Stimulated activated effector memory CD8-positive, alpha-beta T cell treated with anti-CD3 and anti-CD28 coated beads, Interleukin-12 subunit alpha, Interleukin-12 subunit beta, amount 100 ng/mL, for 72 hours (primary cell): ENCODE measurements around the gene EDN2.
A peak's percentile ranks its signal among the peaks of the same experiment; 100 is the strongest.

ENCODE experiments used
- ATAC-seq: fragments of 150-1000 bp; cut with Tn5 transposase; 2 replicates; pipeline ENCODE4 v1.10.0; 2021
- DNase-seq, 2 donors: peaks; one replicate each; pipeline ENCODE4 v3.0.0; 2021 to 2022; ENCODE audit warnings: low spot score in 2 of 2
- H3K27ac Mint-ChIP-seq: one replicate; pipeline ENCODE4 v1.8.0; 2022; ENCODE audit warnings: mild to moderate bottlenecking, mixed read lengths
- H3K36me3 Mint-ChIP-seq: one replicate; pipeline ENCODE4 v1.8.0; 2022; ENCODE audit warnings: mild to moderate bottlenecking, mixed read lengths
- H3K4me1 Mint-ChIP-seq: one replicate; pipeline ENCODE4 v1.8.0; 2022; ENCODE audit warnings: mixed read lengths
- H3K4me3 Mint-ChIP-seq: one replicate; pipeline ENCODE4 v1.8.0; 2022; ENCODE audit warnings: mild to moderate bottlenecking, mixed read lengths
- H3K9me3 Mint-ChIP-seq: one replicate; pipeline ENCODE4 v1.8.0; 2022; ENCODE audit warnings: mixed read lengths

Gene EDN2

DNA sequence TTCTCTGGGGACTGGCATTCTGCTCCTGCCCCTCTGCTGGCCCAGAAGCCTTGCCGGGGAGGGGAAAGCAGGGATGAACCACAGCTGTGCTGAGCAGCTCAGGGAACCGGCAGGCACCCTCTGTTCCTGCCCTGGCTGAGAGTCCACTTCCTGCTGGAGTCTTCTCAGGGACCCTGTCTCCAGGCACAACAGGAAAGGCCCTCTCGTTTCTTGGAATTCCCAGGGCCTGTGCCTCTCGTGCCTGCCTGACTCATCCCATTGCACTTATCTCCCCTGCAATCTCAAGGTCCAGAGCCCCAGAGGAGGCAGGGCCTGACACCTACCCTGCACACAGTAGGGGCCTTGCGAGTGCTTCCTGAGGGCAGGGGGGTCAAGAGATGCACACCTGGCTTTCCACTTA is 1.1 kb upstream of the EDN2 start:
- Mint-ChIP-seq H3K4me3 (no peak overlapping the region), H3K36me3 (no peaks in the 10 kb centered on the region), H3K4me1 (peaks cover 24% of the 10 kb centered on the region), H3K27ac (no peak overlapping the region), H3K9me3 (no peaks in the 10 kb centered on the region)
- no peak for DNase-seq
- no peak for ATAC-seq

DNA sequence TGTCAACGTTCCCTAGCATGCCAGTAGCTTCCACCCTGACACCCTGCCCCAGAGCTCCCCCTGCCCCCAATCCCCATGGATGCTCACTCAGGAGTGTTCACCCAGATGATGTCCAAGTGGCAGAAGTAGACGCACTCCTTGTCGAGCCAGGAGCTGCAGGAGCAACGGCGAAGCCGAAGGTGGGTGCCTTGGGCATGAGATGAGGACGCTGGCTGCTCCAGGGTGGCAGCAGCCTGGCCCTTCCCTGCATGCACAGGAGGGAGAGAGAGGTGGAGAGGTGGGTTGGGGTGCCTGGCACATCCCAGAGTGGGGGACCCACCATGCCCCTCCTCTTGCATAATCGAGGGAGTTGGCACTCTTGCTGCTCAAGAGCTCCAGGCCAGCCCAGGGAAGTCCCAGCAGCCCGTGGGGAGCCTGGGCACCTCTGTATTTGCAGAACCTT is 502 bp downstream of the EDN2 start:
- DNase-seq (no peak), ATAC-seq (no peak)
- Mint-ChIP-seq H3K4me3 (no peak overlapping the region), H3K36me3 (no peaks in the 10 kb centered on the region), H3K4me1 (peaks cover 24% of the 10 kb centered on the region), H3K9me3 (no peaks in the 10 kb centered on the region), H3K27ac (no peak overlapping the region)

DNA sequence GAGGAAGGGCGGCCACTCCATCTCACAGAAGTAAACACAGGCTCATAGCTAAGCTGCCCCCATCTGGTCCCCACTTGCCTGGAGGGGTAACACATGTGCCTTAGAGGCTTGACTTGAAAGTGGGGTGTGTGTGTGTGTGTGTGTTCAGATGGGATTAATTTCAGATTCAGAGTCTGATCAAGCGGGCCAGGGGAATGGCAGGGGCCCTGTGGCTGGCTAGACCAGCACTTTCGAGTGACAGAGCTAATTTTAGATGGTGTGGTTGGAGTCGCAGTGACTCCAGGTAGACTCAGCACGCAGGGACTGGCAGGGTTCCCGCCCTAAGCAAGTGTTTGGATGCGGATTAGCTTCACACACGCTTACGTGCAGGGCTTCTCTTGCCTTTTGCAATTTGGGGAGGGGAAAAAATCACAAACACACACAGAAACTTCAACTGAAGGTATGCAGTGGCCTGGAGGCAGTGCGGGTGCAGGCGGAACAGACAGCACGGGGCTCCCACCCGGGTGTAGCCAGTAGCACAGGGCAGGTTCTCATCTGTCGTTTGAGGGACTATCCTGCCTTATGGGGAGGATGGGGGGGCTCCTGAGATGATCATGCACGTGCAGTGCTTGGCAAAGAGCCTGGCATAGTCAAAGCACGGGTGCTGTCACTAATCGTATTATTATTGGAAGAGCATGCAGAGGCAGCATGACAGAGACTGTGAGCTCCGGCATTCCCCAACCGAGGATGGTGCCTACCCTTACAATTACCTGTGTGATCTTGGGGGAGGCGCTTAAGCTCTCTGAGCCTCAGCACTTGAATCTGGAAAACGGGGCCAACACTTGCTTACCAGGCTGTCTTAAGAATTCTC is 1.3 kb downstream of the EDN2 start:
- H3K27ac Mint-ChIP-seq = peak overlapping the region; percentile 3
- DNase-seq (no peak), ATAC-seq (no peak)
- H3K9me3 Mint-ChIP-seq = no peaks in the 10 kb centered on the region
- no peaks in the 10 kb centered on the region for H3K36me3 Mint-ChIP-seq
- H3K4me3 Mint-ChIP-seq = no peak overlapping the region
- peaks cover 24% of the 10 kb centered on the region for H3K4me1 Mint-ChIP-seq

DNA sequence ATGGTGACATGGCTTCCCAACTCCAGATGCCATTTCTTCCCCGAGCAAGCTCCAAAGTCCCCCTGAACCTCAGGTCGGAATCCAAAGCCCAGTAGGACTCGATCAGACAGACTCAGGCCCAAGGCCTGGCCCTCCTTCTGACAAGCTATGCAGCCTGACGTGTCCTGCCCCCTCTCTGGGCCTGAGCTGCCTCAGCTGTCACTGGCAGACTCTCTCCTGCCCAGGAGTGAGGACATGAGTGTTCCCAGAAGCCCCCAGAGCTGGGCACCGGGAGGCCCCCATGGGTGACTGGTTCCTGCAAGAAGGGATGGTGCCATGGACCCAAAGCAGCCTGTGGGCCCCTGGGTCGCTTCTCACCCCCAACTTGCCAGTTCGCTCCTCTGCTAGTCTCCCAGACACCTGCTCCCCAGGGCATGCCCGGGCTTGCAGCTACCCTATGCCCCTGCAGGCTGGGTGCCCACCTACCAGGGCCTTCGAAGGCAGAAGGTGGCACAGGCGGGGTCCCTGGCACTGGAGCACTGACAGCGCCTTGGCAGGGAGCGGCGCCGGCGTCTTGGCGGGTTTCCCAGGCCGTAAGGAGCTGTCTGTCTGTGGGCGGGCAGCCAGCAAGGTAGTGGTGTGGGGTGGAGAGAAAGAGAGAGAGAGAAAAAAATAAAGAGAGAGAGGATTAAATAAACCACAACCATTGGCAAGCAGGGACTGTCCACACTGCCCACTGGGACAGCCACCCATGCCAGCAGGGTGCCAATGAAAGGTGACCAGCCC is 2.3 kb downstream of the EDN2 start:
- ATAC-seq (no peak), DNase-seq (no peak)
- H3K27ac Mint-ChIP-seq = peak overlapping the region; percentile 3
- H3K4me3 Mint-ChIP-seq = no peak overlapping the region
- peaks cover 20% of the 10 kb centered on the region for H3K4me1 Mint-ChIP-seq
- no peaks in the 10 kb centered on the region for H3K9me3 Mint-ChIP-seq
- H3K36me3 Mint-ChIP-seq = no peaks in the 10 kb centered on the region

DNA sequence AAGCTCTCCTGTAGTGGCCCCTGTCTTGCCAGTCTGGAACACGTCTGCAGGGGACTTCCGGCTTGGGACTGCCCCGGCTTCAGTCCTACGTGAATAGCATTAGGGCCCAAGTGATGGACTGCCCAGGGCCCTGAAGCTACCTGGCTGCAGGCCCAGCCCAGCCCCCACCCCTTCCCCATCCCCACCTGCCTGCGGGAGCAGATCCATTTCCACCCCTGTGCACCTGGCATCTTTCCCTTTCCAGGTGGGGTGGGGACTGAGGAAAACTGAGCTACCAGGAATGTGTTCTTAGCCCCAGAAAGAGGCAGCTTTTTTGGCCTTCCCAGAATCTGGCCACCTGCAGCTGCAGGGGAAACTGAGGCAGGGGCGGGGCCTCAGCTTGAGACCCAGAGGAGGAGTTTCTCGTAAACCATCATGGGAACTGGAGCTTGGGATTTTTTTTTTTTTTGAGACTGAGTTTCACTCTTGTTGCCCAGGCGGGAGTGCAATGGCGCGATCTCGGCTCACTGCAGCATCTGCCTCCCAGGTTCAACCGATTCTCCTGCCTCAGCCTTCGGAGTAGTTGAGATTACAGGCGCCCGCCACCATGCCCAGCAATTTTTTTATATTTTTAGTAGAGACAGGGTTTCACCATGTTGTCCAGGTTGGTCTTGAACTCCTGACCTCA is 3.2 kb downstream of the EDN2 start:
- H3K9me3 Mint-ChIP-seq = no peaks in the 10 kb centered on the region
- no peak overlapping the region for H3K27ac Mint-ChIP-seq
- DNase-seq = no peak
- H3K36me3 Mint-ChIP-seq = no peaks in the 10 kb centered on the region
- ATAC-seq = no peak
- H3K4me3 Mint-ChIP-seq = no peak overlapping the region
- H3K4me1 Mint-ChIP-seq = peaks cover 10% of the 10 kb centered on the region

DNA sequence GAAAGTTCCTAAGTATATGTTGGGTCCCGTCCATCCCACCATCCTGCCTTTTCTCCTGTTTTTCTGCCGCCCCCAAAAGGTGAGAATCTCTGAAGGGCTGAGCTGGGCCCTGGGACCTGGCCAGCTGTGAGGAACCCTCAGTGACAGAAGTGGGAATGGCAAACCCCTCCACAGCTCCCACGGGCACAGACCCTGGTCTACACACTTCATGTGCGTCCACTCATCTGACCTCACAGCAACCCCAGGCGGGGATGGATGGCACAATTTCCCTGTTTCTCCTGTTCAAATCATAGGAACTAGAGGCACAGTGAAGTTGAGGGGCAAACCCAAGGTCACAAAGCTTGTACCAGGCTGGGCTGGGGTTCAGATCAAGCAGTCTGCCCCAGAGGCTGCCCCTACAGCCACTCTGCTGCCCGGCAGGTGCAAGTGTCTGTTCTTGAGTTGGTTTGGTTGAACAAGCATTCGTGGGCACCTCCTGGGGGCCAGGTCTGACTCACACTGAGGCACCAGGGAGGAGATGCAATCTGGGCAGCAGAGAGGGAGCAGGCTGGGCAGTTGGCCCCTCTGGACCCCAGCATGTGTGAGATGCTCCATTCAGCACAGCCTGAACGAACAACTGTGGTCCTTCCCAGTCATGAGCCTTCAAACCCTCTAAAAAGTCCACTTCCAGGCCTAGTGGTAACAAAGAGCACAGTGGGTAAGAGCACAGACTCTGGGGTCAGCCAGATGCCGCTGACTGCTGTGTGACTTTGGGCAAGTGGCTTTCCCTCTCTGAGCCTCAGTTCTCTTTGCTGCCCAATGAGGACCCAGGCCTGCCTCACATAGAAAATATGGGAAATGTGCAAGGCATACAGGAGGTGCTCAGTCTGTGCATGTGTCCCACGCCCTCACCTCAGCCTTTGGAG is 4.0 kb downstream of the EDN2 start:
- DNase-seq (no peak), ATAC-seq (no peak)
- no peaks in the 10 kb centered on the region for H3K36me3 Mint-ChIP-seq
- H3K27ac Mint-ChIP-seq = no peak overlapping the region
- H3K4me1 Mint-ChIP-seq = peaks cover 5% of the 10 kb centered on the region
- no peaks in the 10 kb centered on the region for H3K9me3 Mint-ChIP-seq
- no peak overlapping the region for H3K4me3 Mint-ChIP-seq

DNA sequence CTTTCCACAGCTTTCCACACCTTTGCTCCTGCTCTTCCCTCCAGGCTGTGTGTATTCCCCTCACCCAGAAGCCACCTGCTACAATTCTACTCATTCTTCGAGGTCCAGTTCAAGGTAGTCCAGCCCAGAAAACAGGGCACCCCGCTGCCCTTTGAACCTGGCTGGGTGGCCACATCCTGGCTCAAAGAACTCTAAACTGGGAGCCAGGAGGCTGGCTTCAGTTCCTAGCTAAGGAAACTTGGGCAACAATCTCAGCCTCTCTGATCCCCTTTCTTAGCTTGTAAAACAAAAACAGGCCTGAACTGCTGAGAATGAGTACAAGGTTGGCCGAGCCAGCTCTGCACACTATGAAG is 4.7 kb downstream of the EDN2 start:
- no peak overlapping the region for H3K27ac Mint-ChIP-seq
- no peak for DNase-seq
- H3K9me3 Mint-ChIP-seq = no peaks in the 10 kb centered on the region
- H3K36me3 Mint-ChIP-seq = no peaks in the 10 kb centered on the region
- no peak overlapping the region for H3K4me3 Mint-ChIP-seq
- H3K4me1 Mint-ChIP-seq = peaks cover 5% of the 10 kb centered on the region
- no peak for ATAC-seq

DNA sequence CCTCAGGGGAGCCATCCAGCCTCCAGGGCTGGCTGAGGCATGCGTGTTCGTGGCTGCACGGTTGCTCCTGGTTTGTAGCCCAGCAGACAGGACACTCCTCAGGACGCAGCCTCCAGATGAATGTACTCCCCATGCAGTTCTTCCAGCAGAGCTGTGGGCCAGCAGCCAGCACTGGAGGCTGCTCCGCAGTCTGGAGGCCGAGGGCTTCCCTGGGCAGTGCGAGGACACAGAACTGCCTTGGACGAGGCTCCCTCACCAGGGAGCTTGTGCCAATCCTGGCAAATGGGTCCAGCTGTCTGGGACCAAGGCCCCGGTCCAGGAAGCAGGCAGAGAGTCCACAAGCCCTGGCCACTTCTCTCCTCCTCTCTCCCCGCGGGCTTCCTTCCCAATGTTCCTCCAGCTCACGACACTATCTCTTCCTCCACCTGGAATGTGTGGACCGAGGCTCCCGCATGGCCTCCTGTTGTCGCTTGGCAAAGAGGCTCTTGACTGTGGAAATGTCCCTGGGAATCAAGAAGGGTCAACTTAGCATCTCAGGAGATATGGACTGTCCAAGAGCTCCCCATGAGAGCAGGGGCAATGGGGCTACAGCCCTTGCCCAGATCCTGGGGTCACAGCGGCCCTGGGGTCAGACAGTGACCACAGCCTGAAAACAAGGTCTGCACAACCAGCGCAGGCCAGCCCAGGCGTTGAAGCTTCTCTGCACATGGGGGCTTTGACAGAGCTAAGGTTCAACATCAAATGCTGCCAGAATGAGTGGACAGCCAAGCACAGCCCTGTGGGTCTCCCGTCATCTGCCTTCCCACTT is 5.3 kb downstream of the EDN2 start:
- no peaks in the 10 kb centered on the region for H3K9me3 Mint-ChIP-seq
- DNase-seq (no peak), ATAC-seq (no peak)
- no peak overlapping the region for H3K4me3 Mint-ChIP-seq
- no peaks in the 10 kb centered on the region for H3K36me3 Mint-ChIP-seq
- no peak overlapping the region for H3K27ac Mint-ChIP-seq
- peaks cover 5% of the 10 kb centered on the region for H3K4me1 Mint-ChIP-seq

DNA sequence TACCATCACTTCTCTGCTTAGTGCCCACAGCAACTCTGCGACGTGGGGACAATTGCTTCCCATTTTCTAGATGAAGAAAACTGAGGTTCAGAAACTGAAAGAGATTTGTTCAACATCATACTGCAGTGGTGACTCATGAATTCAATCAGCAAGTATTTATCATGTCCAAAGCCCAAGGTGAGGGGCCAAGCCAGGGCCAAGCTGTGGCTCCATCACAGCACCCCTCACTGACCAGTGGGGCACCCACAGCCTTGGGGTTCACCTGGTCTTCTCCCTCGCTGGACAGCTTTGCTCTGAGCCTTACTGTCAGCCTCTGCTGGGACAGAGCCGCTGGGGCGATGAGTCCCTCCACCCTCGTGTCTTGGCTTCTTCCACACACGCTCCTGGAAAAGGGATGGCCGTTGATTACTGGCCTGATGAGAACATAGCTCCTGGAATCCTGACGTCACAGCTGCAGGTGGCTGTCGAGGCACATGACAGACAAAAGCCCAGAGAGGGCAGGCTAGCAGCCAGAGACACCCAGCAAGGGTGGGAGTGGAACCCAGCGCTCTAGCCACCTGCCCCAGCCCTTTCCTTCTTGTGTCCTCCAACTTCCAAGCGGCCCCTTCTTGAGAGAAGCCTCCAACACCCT is 6.2 kb downstream of the EDN2 start:
- no peaks in the 10 kb centered on the region for H3K9me3 Mint-ChIP-seq
- no peak overlapping the region for H3K27ac Mint-ChIP-seq
- H3K4me1 Mint-ChIP-seq = peaks cover 5% of the 10 kb centered on the region
- H3K36me3 Mint-ChIP-seq = no peaks in the 10 kb centered on the region
- DNase-seq (no peak), ATAC-seq (no peak)
- no peak overlapping the region for H3K4me3 Mint-ChIP-seq

DNA sequence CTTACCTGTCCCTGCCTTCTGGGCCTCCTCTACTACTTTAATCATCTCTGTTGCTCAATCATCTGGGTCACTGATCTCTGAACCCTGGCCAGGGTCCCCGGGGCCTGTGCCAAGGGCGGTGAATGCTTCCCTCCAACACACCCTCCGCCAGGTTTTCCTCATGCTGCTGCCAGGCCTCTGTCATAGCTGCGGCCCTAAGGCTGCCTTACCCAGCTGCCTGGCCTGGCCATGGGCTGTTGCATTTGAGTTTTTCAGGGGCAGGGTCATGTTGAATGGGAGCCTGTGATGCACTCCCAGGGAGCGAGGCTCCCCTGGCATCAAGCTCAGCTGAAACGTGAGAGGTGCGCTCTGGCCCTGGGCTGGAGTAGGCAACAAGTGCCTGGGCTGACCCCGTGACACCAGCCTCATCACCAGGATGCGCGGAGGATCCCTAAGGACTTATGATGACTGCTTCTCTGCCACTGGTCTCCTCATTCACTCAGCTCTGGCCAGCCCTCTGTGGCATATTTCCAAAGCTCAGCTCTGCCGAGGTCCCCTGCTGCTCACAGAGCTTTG is 7.6 kb downstream of the EDN2 start:
- H3K36me3 Mint-ChIP-seq = no peaks in the 10 kb centered on the region
- ATAC-seq (no peak), DNase-seq (no peak)
- no peak overlapping the region for H3K4me3 Mint-ChIP-seq
- no peaks in the 10 kb centered on the region for H3K4me1 Mint-ChIP-seq
- H3K9me3 Mint-ChIP-seq = no peaks in the 10 kb centered on the region
- no peak overlapping the region for H3K27ac Mint-ChIP-seq

DNA sequence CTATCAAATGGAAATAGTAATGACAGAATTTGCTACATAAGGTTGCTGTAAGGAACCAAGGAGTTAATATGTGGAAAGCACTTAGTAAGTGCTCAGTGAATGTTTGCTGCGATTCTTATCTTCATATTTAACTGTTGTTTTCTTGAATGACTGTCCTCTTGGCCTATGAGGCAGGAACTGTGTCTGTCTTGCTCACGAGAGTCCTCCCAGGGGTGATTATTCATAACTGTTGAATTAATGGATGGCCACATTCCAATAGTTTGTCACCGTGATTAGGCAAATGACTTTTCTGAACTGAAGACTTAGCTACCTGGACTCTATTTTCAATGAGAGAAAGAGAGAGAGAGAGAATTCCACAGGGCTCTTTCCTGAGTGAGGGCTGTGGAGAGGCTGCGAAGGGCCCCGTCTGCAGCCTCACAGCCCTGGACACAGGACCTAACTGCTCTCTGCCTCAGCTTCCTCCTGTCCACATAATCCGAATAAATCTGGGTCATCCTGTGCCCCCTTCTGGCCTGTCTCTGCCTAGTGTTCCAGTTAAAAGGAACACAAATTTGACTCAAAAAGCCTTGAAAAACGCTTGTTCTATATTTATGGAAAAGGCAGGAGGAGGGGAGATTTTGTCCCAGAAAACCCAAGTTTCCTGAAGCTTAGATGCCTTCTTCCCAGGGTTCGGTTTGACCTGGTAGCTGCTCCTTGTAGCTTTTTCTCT is 8.5 kb downstream of the EDN2 start:
- Mint-ChIP-seq H3K36me3 (no peaks in the 10 kb centered on the region), H3K4me3 (no peak overlapping the region), H3K9me3 (no peaks in the 10 kb centered on the region), H3K4me1 (no peaks in the 10 kb centered on the region), H3K27ac (peak overlapping the region; percentile 80)
- no peak for DNase-seq
- ATAC-seq = no peak

DNA sequence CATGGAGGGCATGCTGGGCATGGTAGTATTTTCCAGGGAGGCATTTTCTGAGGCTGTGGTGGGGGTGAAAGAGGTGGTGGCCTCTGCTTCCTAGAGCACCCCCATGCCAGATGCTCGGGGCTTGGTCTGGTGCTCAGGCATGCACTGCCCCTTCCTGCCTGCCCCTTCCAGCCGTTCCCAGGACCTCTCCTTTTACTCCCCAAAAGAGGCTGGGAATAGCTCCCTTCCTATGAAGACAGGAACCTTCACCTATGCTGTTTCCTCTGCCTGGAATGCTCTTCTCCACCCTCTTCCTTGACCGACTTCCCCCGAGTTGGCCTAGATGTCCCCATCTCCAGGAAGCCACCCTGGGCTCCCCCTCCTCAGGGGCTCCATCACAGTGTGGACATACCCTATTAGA is 9.1 kb downstream of the EDN2 start:
- ATAC-seq (no peak), DNase-seq (no peak)
- Mint-ChIP-seq H3K27ac (peak overlapping the region; percentile 80), H3K9me3 (no peaks in the 10 kb centered on the region), H3K36me3 (no peaks in the 10 kb centered on the region), H3K4me1 (no peaks in the 10 kb centered on the region), H3K4me3 (no peak overlapping the region)

DNA sequence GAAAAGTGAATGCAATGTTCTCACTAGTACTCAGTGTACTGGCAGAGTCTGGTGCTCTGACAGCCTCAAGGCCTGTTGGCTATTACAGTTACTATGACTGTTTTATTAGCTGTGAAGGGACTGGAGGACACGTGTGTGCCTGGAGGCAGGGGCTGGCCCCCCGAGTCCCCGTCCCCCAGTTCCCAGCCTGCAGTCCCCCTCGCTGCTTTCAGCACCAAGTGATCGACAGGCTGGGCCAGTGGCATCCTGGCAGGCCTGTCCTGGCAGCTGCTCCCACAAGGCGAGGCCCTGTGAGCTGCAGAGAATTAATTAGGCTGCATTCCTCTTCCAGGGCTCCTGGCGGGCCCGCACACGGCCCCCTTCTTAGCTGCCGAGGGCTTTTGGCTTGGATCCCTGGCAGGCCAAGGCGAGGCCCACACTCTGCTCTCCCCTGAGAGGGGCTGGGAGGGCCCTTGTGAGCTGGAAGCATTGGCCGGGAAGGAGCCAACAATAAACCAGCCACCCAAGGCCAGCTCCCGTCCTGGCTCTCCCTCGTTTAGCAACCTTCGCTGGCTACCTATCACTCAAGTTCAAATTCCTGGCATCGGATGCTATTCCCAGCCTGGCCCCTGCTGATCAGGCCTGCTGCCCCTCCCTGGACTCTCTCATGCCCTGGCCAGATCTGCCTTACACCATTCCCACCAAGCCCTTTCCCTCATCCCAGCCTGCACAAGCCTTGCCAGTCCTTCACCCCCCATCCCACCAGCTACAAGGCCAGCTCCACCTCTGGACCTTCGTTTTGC is 9.8 kb downstream of the EDN2 start:
- peak; percentile 5 for ATAC-seq
- Mint-ChIP-seq H3K4me1 (no peaks in the 10 kb centered on the region), H3K36me3 (no peaks in the 10 kb centered on the region), H3K9me3 (no peaks in the 10 kb centered on the region), H3K4me3 (no peak overlapping the region), H3K27ac (no peak overlapping the region)
- no peak for DNase-seq
